NCI-H345 treated with DMSO at 0.1 percent for 48 hours (cell line): Measurements from ENCODE around the gene ETS1.

ENCODE experiments used
- DNase-seq: peaks from one replicate; lab custom pipeline; 2025; ENCODE audit not compliant: unreplicated experiment; lab: John Stamatoyannopoulos, UW

The ETS1 gene

GRCh38 chr11:128569291-128569690 lies 18.1 kb downstream of the ETS1 start:
- DNase-seq: no peak

GRCh38 chr11:128568166-128568778 lies 19.1 kb downstream of the ETS1 start:
- no peak for DNase-seq

GRCh38 chr11:128567130-128567529 lies 20.2 kb downstream of the ETS1 start:
- DNase-seq: no peak

GRCh38 chr11:128565881-128566280 lies 21.5 kb downstream of the ETS1 start:
- DNase-seq: no peak

GRCh38 chr11:128564642-128565245 lies 22.6 kb downstream of the ETS1 start:
- no peak for DNase-seq

DNA sequence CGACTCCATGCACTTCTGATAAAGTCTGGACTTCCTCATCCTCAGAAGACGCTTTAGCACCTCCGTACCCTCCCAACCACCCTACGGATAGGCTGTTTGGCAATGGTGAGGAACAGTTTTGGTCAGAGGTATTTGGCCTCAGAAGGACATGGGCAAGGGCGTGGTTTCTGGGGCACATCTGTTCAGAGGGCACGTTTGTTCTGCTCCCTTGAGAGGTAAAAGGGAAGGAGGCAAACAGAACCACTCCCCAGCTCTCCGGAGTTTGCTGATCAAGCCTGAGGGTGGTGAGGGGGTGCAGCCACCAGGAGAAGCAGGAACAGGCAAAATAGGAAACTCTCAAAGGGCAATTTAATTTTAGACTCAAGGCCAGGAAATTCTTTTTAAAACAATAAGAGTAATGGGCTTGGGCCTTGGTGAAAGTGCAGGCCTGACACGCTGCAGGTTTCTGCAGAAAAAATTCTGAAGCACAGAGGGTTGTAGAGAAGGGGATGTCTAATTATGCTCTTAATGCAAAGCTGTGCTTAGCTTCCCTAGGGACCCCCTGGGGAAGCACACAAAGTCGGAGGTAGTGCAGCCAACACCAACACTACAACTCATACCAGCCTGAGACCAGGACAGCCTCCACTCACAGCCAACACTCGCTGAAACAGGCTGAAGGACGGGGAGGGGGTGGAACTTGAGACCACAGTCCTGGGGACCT lies 23.3 kb downstream of the ETS1 start:
- DNase-seq: no peak

- DNase-seq: no peak
These were observed 24.1 kb downstream of the ETS1 start for GRCh38 chr11:128563308-128563707.

GRCh38 chr11:128559496-128560103 lies 27.8 kb downstream of the ETS1 start:
- DNase-seq: no peak

DNA sequence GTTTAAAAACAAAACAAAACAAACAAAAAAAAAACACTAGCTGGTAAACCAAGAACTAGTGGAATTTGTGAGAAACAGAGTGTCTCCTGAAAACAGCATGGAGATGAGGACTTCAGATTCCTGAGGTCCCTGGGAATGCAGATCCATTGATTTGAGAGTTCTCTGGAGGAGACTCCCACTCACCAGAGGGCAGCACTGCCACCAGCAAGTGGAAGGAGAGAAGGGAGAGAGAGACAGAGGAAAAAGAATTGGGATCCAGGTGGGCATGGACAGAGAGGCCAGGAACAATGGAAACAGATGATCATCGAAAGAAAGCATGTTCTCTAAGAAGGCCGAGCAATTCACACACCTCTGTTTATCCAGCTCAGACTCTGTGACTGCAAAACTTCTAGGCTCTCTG lies 31.8 kb downstream of the ETS1 start:
- no peak for DNase-seq

DNA sequence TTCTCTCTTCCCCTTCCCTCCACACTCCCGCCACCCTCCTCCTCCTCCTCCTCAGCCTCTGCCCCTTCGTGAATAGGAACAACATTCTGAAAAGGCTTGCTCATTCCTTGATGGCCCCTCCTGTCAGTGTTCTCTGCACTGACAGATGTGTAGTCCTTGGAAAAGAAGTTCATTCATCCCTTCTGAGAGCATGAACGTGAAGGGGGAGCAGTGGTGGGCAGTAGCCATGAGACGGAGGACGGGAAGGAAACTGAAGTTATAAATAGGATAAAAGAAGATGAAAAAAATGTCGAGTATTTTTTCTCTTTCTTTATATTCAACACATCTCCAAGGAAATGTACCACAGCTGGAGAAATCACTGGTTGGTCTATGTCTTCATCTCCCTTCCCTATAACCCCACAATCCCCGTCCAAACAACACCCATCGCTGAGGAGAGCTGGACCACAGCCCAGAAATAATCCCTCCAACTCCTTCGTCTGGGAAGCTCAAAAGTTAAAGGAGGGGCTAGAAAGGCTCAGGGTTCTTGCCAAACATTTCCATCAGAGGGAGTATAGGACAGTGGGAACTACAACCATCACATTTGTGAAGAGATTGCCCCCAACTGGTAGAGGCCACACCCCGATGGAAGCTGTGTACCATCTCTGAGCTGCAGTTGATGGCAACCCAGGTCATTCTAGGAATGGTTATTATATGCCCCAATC lies 33.5 kb downstream of the ETS1 start:
- DNase-seq: no peak

DNA sequence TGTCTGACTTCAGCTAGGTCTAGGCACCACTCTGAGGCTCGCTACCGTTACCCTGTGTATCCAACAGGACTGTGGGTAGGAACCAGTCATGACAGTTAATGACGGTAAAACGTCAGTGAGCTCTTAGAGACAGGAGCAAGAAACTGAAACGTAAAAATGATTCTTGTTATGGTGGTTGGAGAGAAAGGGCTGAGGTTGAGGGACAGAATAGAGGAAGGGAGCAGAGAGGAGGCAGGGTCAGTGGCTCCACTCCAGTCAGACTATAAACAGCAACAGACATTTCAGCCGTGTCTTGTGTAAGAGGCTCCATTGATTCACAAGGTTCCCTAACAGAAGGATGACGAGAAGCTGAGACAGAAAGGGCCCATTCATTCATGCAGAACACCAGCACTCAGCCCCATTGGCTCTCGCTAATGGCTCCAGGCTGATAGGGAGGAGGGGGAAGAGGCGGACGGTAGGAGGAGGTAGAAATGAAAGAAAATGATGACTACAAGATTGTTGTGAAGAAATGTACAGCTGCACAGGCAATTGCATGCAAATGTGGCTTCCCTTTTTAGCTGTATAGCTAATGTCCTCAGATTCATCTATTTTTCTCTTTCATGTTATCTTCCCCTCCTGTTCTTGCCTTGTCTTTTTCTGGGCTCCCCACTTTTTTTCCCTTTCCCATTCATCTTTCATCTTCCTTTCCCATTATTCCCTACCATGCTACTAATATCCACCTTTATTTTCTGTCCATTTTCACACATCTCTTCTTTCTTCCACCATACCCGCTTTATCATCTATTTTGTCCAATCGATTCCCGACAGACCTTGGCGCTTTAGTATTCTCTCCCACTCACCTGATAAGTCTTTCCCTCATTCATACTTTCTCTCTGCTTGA lies 34.3 kb downstream of the ETS1 start:
- DNase-seq: no peak

GRCh38 chr11:128551611-128552335 lies 35.6 kb downstream of the ETS1 start:
- no peak for DNase-seq

DNA sequence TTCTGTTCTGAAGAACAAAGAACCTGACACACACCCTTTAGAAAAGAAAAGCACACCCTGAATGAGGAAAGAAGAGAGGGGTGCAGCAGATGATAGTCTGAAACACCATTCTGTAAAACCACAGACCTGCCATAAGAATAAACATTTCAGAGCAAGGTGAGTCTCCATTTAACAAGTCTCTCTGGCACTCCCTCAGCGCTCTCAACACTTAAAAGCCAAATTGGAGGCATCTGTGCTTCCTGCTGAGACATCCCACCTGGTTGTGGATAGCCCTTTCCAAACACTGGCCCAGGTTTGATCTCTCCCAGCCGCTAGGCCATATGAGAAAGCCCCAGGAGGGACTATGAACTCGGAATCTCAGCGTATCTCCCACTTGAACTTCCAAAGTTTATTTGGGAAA lies 36.3 kb downstream of the ETS1 start:
- no peak for DNase-seq

GRCh38 chr11:128550261-128550821 lies 37.0 kb downstream of the ETS1 start:
- no peak for DNase-seq

- DNase-seq: no peak
These were observed 38.0 kb downstream of the ETS1 start for GRCh38 chr11:128549256-128549944.

DNA sequence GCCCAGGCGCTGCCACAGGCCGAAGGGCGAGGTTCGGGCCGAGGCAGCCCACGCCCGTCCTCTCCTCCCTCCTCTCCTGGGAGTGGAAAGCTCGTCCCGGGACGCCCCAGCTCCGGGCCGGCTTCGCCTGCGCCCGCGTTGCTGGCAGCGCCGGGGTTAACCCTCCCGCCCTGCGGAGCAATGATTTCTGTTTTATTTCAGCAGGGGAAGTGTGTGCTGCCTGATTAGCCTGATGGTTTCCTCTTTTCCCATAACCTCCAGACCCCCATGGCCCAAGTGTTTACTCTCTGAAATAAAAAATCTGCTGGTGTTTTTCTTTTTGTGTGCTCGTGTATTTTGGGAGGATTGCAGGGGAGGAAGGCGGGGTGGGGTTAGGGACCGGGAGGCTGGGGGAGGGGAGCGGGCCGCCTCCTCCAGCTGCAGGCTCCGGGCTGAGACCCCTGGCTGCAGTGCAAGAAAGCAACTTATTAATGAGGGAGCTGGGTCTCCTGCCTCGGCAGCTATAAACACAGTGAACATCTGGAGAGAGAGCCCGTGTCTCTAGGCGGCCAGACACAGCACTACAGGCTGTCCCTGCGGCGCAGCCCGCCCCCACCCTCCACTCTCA lies 38.6 kb downstream of the ETS1 start:
- no peak for DNase-seq

GRCh38 chr11:128547946-128548648 lies 39.3 kb downstream of the ETS1 start:
- DNase-seq: no peak

GRCh38 chr11:128546916-128547315 lies 40.4 kb downstream of the ETS1 start:
- no peak for DNase-seq
